Measurements from ENCODE around the gene LSM7. TPM values are rescaled to one million over a fixed set of nuclear protein-coding genes. Genes with fewer than 3 reads are reported as not detected.

LSM7 gene
- total RNA-seq, 1 donor from 2014 or later: 144 TPM

DNA sequence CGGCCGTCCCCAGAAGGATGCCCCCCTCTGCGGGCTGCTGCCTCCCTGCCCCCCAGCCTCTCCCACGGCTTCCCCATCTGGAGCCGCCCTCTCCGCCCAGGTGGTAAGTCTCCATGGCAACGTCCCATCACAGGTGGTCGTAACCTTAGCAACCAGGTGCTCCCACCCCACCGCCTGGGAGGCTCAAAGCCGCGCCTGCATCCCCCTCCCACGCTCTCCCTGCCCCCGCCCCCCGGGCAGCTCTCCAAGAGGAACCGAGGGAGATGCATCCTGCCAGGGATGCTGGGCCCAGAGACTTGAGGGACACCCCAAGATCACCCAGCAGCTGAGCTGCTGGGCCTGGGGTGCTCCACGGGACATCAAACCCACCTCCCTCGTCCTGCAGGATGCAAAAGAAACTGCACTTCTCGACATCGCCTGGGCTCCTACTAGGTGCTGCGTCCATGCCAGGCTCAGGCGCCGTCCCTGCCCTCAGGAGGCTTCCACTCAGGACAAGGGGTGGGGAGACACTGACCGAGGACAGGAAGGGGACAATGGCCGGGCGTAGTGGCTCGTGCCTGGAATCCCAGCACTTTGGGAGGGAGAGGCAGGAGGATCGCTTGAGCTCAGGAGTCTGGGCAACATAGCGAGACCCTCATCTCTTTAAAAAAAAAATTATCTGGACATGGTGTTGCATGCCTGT, 15.4 kb downstream of the LSM7 start:
- TF ChIP-seq, protein P1, sequence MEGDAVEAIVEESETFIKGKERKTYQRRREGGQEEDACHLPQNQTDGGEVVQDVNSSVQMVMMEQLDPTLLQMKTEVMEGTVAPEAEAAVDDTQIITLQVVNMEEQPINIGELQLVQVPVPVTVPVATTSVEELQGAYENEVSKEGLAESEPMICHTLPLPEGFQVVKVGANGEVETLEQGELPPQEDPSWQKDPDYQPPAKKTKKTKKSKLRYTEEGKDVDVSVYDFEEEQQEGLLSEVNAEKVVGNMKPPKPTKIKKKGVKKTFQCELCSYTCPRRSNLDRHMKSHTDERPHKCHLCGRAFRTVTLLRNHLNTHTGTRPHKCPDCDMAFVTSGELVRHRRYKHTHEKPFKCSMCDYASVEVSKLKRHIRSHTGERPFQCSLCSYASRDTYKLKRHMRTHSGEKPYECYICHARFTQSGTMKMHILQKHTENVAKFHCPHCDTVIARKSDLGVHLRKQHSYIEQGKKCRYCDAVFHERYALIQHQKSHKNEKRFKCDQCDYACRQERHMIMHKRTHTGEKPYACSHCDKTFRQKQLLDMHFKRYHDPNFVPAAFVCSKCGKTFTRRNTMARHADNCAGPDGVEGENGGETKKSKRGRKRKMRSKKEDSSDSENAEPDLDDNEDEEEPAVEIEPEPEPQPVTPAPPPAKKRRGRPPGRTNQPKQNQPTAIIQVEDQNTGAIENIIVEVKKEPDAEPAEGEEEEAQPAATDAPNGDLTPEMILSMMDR (IDR thresholded peaks at IDR 0.05; ENCODE audit: insufficient read depth, low read length, poor library complexity, severe bottlenecking): no peak
- H3K27me3 ChIP-seq (ENCODE audit: control insufficient read depth, insufficient read depth, low read length): peaks cover 39% of the 10 kb centered on the region
- H3K4me3 ChIP-seq (ENCODE audit: low read depth, low read length): no peak overlapping the region
- H3K36me3 ChIP-seq (ENCODE audit: control insufficient read depth, insufficient read depth, low read length): no peaks in the 10 kb centered on the region
- no peak for DNase-seq (ENCODE audit: low read depth)

DNA sequence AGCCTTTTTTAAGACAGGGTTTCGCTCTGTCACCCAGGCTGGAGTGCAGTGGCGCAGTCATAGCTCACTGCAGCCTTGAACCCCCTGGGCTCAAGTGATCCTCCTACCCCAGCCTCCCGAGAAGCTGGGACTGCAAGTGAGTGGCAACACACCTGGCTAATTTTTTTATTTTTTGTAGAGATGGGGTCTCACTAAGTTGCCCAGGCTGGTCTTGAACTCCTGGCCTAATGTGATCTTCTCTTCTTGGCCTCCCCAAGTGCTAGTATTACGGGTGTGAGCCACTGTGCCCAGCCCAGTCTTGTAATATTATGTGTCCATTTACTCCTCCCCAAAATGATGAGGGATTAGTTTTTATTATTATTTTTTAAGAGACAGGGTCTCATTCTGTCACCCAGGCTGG, 17.3 kb downstream of the LSM7 start:
- Histone ChIP-seq H3K27me3 (ENCODE audit: control insufficient read depth, insufficient read depth, low read length) (peaks cover 54% of the 10 kb centered on the region), H3K36me3 (ENCODE audit: control insufficient read depth, insufficient read depth, low read length) (no peaks in the 10 kb centered on the region), H3K4me3 (ENCODE audit: low read depth, low read length) (no peak overlapping the region)
- TF ChIP-seq, protein P1 (IDR thresholded peaks at IDR 0.05; ENCODE audit: insufficient read depth, low read length, poor library complexity, severe bottlenecking): no peak
- DNase-seq (ENCODE audit: low read depth): no peak

DNA sequence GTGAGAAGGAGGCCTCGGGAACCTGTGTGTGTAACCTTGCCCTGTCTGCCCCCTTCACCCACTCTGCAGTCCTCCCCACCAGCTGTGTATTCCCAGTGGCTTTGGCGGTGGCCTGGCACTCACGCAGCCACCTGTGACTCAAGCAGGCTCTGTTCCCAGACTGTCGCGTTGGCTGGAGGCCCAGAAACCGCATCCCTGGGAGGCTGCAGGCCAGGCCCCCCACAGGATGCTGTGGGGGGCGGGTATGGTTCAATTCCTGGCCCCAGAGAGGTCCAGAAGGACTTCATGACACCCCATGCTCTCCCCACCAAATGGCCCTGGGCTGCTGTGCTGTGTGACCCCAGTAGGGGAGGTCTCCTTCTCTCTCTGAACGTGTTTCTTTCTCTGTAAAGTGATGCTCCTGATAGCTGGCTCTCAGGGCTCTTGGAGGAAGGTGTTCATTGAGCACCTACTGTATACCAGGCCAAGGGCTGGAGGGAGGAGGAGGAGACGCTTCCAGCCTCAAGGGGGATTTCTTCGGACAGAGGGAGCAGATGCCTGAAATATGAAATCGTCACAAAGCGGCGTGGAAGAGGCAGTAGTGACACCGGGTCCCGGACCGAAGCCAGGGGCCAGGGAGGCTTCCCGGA, 18.5 kb downstream of the LSM7 start:
- TF ChIP-seq, protein P1 (IDR thresholded peaks at IDR 0.05; ENCODE audit: insufficient read depth, low read length, poor library complexity, severe bottlenecking): no peak
- peaks cover 61% of the 10 kb centered on the region for H3K27me3 ChIP-seq (ENCODE audit: control insufficient read depth, insufficient read depth, low read length)
- no peak for DNase-seq (ENCODE audit: low read depth)

DNA sequence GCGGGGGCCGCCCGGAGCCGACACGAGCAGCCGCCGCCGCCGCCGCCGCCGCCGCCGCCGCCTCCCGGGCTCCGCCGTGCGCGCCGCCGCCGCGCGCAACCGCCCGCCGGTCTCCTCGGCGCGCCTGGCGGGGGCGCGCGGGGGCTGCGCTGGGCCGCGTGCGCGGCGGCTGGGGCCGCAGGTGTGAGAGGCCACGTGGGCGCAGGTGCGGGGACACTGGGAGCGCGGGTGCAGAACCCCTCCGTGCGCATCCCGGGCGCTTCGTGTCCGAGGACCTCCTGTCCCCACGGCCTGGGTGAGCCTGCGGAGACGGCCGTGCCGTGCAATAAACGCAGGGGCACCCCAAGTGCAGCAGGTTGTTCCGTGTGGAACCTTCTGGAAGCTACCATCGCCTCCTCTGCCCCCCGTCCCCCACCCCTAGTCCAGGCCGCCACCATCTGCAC, 20.3 kb downstream of the LSM7 start, which contains the start of gene LINGO3:
Gene LINGO3 (minus strand): TSS at position 41 of the 443 bp plus-strand sequence. CDS start 16,378 bp downstream, outside the sequence.
- Histone ChIP-seq H3K4me3 (ENCODE audit: low read depth, low read length) (no peak within 1 kb of the TSS), H3K36me3 (ENCODE audit: control insufficient read depth, insufficient read depth, low read length) (no peaks in the 10 kb centered on the region), H3K27me3 (ENCODE audit: control insufficient read depth, insufficient read depth, low read length) (peaks cover 62% of the 10 kb centered on the region)
- DNase-seq (ENCODE audit: low read depth): no peak
- TF ChIP-seq, protein P1 (IDR thresholded peaks at IDR 0.05; ENCODE audit: insufficient read depth, low read length, poor library complexity, severe bottlenecking): no peak

More for the DNA sequence above, 18.5 kb downstream of the LSM7 start:
- no peaks in the 10 kb centered on the region for H3K36me3 ChIP-seq (ENCODE audit: control insufficient read depth, insufficient read depth, low read length)
- no peak overlapping the region for H3K4me3 ChIP-seq (ENCODE audit: low read depth, low read length)

DNA sequence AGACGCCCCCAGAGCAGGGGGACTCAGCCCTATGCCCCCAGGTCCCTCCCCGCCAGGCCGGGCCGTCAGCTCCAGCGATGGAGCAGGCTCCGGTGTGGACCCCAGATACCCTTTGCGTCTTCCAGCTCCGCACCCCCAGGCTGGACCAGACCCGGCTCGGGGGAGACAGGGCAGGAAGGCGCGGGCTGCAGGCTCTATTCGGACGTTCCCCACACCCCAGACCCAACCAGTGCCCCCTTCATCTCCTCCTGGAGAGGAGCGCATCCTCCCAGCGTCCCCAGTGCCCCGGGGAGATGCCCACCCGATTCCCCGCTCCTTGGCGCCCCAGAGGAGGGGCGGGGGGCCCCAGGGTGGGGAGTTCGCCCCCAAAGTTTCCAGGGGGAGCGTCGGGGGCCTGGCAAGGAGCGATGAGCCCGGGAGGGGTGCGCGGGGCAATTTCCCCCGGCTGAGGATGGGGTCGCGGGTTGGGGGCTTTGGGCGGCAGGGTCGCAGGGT, 20.8 kb downstream of the LSM7 start:
- no peak overlapping the region for H3K4me3 ChIP-seq (ENCODE audit: low read depth, low read length)
- H3K36me3 ChIP-seq (ENCODE audit: control insufficient read depth, insufficient read depth, low read length): no peaks in the 10 kb centered on the region
- TF ChIP-seq, protein P1 (IDR thresholded peaks at IDR 0.05; ENCODE audit: insufficient read depth, low read length, poor library complexity, severe bottlenecking): no peak
- peaks cover 62% of the 10 kb centered on the region for H3K27me3 ChIP-seq (ENCODE audit: control insufficient read depth, insufficient read depth, low read length)
- DNase-seq (ENCODE audit: low read depth): no peak
